Mesenteric fat pad (tissue), 1 donor: ENCODE results near the gene DCUN1D4. TPM values are rescaled to one million over a fixed set of nuclear protein-coding genes. Genes with fewer than 3 reads are reported as not detected.
"Not testable (repeated sequence)": the region's sequence is repeated elsewhere in the genome, so short reads cannot be mapped to it uniquely, and the experiment has no call there.

Source experiments
- DNase-seq: peaks from one replicate; pipeline ENCODE4 v3.0.0-alpha.2; 2020; ENCODE audit warnings: low spot score
- total RNA-seq: library from RNA; stranded (reverse); fragmentation: NEBNext Ultra II Directional; extraction: Animal tissue kit (Norgen Biotek cat#: 25700); gene quantifications from one replicate; pipeline ENCODE4 v1.2.1, GENCODE V29; 2021
- donor health status: DM: yes; HTN: yes; CAD: no.

Gene DCUN1D4
- total RNA-seq, 1 donor from 2014 or later = 59.1 TPM

DNA sequence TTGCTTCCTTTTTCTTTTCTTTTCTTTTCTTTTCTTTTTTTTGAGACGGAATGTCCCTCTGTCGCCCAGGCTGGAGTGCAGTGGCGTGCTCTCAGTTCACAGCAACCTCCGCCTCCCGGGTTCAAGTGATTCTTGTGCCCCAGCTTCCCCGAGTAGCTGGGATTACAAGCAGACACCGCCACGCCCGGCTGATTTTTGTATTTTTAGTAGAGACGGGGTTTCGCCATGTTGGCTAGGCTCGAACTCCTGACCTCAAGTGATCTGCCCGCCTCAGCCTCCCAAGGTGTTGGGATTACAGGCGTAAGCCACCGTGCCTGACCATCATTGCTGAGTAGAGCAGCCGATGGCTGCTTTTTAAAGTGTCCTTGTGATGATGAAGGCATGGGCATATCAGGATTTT lies 50.4 kb downstream of the DCUN1D4 start:
- not testable (repeated sequence) for DNase-seq

DNA sequence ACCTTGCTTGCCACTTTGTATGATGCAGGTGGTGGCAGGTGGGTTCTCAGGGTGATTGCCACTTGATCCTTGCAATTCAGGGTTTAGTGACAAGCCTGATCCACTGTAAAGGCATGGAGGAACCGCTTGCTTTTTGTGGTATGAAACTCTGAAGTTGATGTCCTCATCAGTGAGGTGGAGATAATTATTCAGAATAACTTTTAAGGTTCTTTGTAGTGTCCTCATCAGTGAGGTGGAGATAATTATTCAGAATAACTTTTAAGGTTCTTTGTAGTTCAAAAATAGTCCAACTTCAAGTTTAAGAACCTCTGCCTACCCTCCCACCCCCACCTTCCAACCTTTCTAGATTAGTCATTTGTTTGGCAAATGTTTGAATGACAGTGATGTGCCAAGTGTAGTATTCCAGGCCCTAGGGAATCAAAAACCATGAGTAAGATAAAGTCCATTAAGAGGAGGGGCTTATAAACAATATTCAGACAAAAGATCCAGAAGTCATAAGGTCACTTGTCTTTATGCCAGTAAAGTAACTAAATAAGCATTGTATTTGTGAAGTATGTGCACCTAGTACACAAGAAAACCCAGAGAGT lies 51.2 kb downstream of the DCUN1D4 start:
- no peak for DNase-seq

- DNase-seq = no peak
Measured at GRCh38 chr4:51895158-51895557, 52.2 kb downstream of the DCUN1D4 start.

DNA sequence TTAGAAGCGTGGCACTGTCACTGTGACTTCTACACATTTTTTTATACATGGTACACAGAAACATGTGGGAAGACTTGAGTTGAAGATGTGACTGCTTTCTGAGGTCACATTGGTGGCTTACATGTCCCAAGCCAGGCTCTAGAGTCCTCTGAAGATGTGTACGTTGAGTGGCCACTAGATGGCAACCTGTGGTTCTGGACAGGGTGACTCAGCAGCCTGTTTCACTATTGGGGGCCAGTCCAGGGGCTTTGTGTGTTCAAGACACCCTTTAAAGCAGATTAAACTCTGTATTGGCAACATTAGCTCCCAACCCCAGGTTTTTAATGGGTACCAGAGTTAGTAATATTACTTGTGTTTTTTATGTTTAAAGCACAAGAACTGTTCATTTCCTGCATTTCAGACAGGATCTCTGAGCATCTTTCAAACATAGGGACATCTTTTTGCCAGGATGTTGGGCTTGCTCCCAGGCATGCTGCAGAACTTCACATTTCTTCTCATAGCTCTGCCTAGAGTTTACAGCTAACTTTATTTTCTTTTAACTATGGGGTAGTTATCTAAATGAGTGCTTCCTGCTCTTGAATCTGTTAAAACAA lies 53.0 kb downstream of the DCUN1D4 start:
- DNase-seq = no peak

DNA sequence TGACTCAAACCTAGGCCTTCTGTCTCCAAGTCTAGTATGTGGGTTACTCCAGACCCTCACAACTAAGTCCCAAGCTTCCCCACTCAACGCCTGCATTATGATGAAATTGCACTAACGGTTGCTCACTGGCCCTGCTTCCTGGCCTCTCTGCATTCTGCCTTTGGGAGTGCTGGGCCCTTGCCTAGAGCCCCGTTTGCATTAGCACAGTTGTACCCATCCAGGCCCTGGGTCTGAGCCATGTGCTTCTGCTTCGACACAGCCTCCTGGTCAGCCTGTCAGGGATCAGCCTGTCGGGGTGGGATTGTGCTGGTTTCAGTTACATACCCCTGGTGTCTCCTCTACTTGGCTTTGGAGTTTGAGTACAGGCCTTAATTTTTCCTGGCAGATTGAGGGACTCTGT lies 58.4 kb downstream of the DCUN1D4 start:
- DNase-seq = no peak

DNA sequence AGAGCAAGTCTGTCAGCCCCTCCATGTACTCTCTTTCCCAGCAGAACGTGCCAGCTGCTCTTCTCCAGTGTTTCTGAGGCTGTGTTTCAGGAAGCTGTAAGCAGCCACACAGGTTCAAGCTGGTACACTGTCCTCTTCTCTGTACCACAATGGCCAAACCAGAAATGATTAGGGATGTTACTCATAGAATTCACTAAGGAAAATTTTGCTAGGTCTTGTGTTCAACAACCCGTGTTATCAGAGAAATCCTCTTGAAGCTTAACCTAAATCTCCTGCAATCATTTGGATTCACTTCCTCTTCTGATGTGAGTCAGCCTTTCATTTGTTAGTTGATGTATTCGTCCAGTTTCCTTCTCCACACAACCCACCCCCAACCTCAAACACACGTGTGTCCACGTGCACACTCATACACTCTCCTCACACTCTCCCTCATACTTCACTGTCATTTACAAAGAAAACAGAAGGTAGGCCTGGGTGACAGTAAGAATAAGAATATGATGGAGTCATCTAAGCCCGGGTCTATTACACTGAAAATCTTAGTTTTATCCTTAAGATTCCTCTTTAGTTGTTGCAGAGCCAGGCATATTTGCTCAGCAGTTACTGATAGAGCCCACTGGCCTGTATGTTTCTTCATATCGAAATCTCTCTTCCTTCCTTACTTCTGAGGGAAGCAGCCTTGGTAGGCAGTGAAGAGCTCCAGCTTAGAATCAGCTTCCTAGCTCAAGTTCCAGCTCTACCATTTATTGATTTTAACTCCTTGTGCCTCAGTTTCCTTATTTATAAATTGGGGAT lies 63.4 kb downstream of the DCUN1D4 start:
- no peak for DNase-seq

- DNase-seq = no peak
Measured at GRCh38 chr4:51907006-51907669, 64.2 kb downstream of the DCUN1D4 start.

DNA sequence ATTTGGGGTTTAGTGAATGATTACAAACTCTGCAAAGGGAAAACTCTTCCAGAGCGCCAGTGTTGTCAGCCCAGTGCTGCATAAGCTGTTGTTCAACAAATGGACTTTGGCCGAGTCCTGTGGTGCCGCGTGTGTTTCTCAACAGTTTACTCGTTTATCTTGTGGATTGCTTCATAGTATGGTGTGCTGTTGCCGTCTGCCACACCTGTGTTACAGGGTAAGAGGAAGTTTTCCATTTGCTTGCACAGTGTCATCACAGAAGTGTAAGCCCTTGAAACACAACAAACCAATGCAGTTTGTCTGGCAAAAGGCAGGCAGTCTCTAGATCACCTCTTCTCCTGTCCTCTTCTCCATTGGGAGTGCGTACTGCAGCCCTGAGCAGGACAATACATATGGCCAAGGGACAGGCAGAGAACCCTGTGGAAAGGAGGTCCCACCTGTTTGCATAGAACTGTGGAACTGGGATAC lies 66.3 kb downstream of the DCUN1D4 start:
- DNase-seq = no peak

GRCh38 chr4:51918251-51918650 lies 75.3 kb downstream of the DCUN1D4 start:
- no peak for DNase-seq

DNA sequence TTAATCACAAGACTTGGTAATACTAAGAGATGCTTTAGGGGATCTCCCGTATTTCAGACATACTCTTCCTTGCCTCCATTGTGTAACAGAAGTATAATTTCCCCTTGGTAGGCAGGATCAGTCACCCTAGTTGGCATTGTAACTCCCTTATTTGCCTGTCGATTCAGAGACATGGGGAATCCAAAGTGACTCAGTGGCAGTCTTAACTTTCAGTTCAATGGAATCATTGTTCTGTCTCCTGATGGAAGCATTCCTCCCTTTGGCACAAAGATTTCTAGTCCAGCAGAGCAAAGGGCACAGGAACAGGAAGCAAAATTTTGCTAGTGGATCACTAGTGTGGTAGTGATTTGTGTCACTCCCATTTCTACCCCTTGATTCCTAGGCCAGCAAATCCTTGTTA lies 80.4 kb downstream of the DCUN1D4 start:
- no peak for DNase-seq

DNA sequence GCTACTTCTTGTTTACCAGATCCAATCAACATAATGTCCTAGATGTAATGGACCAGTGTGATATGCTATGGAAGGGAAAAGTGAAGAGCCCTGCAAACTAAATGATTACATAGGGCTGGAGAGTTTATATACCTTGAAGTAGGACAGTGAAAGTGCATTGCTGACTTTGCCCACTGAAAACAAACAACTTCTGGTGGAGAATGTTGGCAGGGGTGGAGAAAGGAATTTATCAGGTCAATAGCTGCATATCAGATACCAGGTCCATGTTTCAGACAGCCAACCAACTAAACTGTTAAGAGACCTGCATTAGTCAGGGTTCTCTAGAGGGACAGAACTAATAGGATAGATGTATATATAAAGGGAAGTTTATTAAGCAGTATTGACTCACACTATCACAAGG lies 82.4 kb downstream of the DCUN1D4 start:
- DNase-seq = no peak

DNA sequence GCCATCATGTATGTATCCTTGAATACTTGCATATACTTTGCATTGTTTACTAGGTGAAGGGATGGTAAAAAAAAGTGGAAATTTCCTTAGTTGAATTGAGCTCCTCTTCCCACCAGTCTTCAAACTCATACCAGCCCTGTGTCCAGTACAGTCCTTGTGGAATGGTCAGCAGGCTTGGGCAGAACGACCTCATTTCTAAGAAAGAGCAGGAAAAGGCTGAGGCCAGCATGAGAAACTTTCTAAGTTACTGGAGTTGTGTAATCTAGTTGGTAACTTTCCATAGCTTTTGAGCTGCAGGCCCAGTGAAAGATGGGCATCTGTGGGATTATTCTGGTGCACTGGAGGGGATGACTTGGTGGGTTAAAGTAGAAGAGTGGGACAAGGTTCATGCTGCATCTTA lies 87.6 kb downstream of the DCUN1D4 start:
- DNase-seq = no peak

GRCh38 chr4:51931461-51931860 lies 88.5 kb downstream of the DCUN1D4 start:
- no peak for DNase-seq

DNA sequence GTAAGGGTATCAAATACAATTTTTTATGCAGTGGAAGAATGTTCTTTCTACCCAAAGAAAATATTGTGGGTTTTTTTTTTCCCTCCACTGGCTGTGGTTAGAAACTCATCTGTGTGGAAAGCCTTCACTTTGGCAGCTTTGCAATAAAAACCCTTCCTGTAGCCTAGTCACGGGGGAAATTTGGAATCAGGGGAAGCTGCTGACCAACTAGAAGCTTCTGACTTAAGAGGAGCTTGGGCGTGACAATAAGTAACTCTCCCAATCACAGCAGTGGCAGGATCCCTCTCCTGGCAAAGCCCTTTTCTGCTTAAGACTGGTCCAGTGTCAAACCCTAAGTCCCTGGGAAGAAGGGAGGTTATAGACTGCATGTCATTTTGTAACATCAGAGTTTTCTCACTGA lies 89.3 kb downstream of the DCUN1D4 start:
- DNase-seq = no peak

GRCh38 chr4:51932684-51933083 lies 89.7 kb downstream of the DCUN1D4 start:
- no peak for DNase-seq

- not testable (repeated sequence) for DNase-seq
Measured at GRCh38 chr4:51940460-51940859, 97.5 kb downstream of the DCUN1D4 start.

- no peak for DNase-seq
Measured at GRCh38 chr4:51942108-51942832, 99.3 kb downstream of the DCUN1D4 start.

GRCh38 chr4:51942833-51943215 lies 99.9 kb downstream of the DCUN1D4 start:
- DNase-seq = no peak

GRCh38 chr4:51943221-51943620 lies 100.3 kb downstream of the DCUN1D4 start:
- no peak for DNase-seq

GRCh38 chr4:51958199-51958968 lies 115.4 kb downstream of the DCUN1D4 start:
- DNase-seq = no peak

DNA sequence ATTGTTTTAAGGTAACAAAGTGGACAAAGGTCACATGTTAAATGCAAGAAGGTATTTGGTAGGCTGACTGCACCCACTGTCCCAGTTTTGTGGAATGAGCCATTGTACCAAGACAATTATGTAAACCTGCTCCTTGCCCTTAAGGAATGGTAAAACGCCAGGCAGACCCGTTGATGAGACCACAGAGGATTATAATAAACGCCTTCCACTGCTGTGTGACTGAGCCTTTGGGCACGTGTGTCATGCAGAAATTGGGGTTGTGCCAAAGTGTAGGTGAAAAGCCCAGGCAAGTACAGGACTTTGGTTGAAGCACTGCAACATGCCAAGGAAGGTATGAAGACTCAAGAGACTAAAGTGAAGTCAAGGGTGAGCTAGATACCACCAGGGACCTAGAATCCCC lies 117.5 kb downstream of the DCUN1D4 start:
- DNase-seq = no peak
